Ascending aorta (tissue), 2 donors: Measurements from ENCODE around the gene KRTAP5-7. TPM values are rescaled to one million over a fixed set of nuclear protein-coding genes. Genes with fewer than 3 reads are reported as not detected.

Experiments used
- DNase-seq, 2 donors: peaks; one replicate each; pipeline ENCODE4 v3.0.0-alpha.2; 2019; ENCODE audit warnings: low spot score in 2 of 2
- H3K27ac ChIP-seq, 2 donors: fragments of 200-600 bp; sonication (generic); one replicate each; pipeline ENCODE4 v1.5.1; 2016 to 2017; ENCODE audit warnings: mild to moderate bottlenecking in 1 of 2
- H3K27me3 ChIP-seq: fragments of 200-600 bp; sonication (generic); one replicate; pipeline ENCODE4 v1.5.1; 2017
- H3K36me3 ChIP-seq, 2 donors: fragments of 200-600 bp; sonication (generic); one replicate each; pipeline ENCODE4 v1.5.1; 2016
- H3K4me1 ChIP-seq, 2 donors: fragments of 200-600 bp; sonication (generic); one replicate each; pipeline ENCODE4 v1.5.1; 2016 to 2017; ENCODE audit warnings: mild to moderate bottlenecking in 1 of 2
- H3K4me3 ChIP-seq, 2 donors: fragments of 200-600 bp; sonication (generic); one replicate each; pipeline ENCODE4 v1.5.1; 2016 to 2017; ENCODE audit warnings: mild to moderate bottlenecking in 1 of 2
- H3K9me3 ChIP-seq, 2 donors: fragments of 200-600 bp; sonication (generic); one replicate each; pipeline ENCODE4 v1.5.1; 2016
- intact Hi-C: fragments of 100-400 bp; cut with DNase I; formaldehyde crosslinking; loops from one replicate; pipeline ENCODE4 v1.15.1; 2023
- total RNA-seq: library from RNA; depleted of rRNA; stranded (reverse); fragments of >200 nt; gene quantifications from one replicate; pipeline ENCODE4 v1.1.0, GENCODE V29; 2016
- TF ChIP-seq, protein P1 (sequence below), 3 experiments: fragments of 200-600 bp in 2 of 3; fragments of 450-650 bp in 1 of 3; sonication (generic) in 2 of 3; IDR thresholded peaks; one replicate each; pipeline ENCODE4 v1.5.1; 2016 to 2019; ENCODE audit warnings: antibody characterized with exemption in 3 of 3, mild to moderate bottlenecking in 1 of 3, moderate library complexity in 1 of 3

KRTAP5-7 gene
- total RNA-seq, 1 donor from 2014 or later, result not detected

DNA sequence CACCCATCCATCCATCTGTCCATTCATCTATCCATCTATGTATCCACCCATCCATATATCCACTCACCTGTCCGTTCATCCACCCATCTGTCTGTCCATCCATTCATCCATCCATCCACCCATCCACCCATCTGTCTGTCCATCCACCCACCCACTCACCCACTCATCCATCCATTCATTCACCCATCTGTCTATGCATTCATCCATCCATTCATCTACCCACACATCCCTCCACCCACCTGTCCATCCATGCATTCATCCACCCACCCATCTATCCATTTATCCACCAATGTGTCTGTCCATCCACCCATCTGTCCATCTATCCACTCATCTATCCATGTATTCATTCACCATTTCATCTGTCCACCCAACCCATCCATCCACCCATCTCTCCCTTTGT lies 40.7 kb upstream of the KRTAP5-7 start:
- Histone ChIP-seq H3K9me3 (no peaks in the 10 kb centered on the region), H3K4me1 (no peaks in the 10 kb centered on the region), H3K36me3 (peaks cover 75 to 78% of the 10 kb centered on the region in 2 donors), H3K27ac (no peak overlapping the region), H3K4me3 (no peak overlapping the region), H3K27me3 (no peaks in the 10 kb centered on the region)
- peak in 1 of 2 donors; percentile 34 for DNase-seq
- TF ChIP-seq, protein P1, sequence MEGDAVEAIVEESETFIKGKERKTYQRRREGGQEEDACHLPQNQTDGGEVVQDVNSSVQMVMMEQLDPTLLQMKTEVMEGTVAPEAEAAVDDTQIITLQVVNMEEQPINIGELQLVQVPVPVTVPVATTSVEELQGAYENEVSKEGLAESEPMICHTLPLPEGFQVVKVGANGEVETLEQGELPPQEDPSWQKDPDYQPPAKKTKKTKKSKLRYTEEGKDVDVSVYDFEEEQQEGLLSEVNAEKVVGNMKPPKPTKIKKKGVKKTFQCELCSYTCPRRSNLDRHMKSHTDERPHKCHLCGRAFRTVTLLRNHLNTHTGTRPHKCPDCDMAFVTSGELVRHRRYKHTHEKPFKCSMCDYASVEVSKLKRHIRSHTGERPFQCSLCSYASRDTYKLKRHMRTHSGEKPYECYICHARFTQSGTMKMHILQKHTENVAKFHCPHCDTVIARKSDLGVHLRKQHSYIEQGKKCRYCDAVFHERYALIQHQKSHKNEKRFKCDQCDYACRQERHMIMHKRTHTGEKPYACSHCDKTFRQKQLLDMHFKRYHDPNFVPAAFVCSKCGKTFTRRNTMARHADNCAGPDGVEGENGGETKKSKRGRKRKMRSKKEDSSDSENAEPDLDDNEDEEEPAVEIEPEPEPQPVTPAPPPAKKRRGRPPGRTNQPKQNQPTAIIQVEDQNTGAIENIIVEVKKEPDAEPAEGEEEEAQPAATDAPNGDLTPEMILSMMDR (IDR thresholded peaks at IDR 0.05), result no peak
- intact Hi-C loops, result no loop called here

DNA sequence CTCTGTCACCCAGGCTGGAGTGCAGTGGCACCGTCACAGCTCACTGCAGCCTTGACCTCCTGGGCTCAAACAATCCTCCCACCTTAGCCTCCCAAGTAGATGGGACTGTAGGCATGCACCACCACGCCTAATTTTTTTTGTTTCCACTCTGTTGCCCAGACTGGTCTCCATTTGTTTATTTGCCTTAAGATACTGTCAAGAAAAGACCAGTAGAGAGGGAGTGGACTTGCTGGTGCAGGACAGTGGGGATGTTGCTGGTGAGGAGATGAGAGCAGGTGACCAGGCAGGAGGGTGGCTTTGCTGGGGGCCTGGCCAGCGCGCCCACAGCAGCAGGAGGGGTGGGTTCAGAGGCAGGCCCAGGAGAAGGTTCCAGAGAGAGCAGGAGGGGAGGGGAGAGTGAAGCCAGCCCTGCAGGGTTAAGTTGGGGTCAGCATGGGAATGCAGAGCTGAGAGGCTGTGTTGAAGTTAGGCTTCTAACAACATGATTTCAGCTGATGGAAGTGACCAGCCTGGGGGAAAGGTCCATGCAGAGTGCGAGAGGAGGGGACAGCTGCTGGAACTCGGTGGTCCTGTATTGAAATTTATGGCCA lies 38.3 kb upstream of the KRTAP5-7 start:
- no peaks in the 10 kb centered on the region for H3K27me3 ChIP-seq
- TF ChIP-seq, protein P1 (IDR thresholded peaks at IDR 0.05), result no peak
- no peaks in the 10 kb centered on the region for H3K4me1 ChIP-seq
- intact Hi-C loops, result no loop called here
- H3K4me3 ChIP-seq, result no peak overlapping the region
- no peak overlapping the region for H3K27ac ChIP-seq
- H3K36me3 ChIP-seq, result peaks cover 71 to 74% of the 10 kb centered on the region in 2 donors
- no peaks in the 10 kb centered on the region for H3K9me3 ChIP-seq
- DNase-seq, result peak in 1 of 2 donors; percentile 13

DNA sequence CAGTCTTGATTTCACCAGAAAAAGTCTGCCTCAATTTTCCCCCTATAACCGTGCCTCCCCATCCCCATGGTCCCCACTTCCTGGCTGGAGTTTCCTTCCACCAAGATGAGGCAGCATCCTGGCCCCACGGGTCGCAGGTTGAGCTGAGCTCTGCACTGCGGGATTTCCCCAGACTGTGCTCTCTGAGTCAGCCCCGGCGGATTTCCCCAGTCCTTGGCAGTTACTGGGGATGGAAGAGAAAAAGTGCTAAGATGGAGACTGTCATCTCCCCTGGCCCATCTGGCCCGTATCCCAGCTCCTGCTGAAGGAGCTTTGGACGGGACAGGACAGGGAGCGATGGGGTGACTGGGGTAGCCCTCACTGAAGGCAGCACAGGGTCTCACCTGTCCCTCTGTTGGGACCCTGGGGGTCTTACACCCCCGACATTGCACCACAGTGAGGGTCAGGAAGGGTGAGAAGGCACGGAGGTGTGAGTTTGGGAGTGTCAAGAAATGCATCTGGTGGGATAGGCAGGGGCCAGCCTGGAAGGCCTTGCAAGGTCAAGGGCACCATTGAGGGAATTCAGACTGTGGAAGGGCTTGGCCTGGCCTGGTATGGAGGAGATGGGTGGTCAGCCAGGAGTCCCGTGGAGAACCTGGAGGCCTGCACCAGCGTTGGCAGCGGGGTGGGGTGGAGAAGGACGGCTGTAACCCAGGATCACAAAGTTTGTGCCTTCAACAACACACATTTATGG lies 37.6 kb upstream of the KRTAP5-7 start:
- H3K27me3 ChIP-seq, result no peaks in the 10 kb centered on the region
- intact Hi-C loops, result no loop called here
- H3K4me3 ChIP-seq, result no peak overlapping the region
- TF ChIP-seq, protein P1 (IDR thresholded peaks at IDR 0.05), result no peak
- peaks cover 71 to 74% of the 10 kb centered on the region in 2 donors for H3K36me3 ChIP-seq
- H3K9me3 ChIP-seq, result no peaks in the 10 kb centered on the region
- H3K4me1 ChIP-seq, result no peaks in the 10 kb centered on the region
- no peak overlapping the region for H3K27ac ChIP-seq
- peak in 1 of 2 donors; percentile 39 for DNase-seq

DNA sequence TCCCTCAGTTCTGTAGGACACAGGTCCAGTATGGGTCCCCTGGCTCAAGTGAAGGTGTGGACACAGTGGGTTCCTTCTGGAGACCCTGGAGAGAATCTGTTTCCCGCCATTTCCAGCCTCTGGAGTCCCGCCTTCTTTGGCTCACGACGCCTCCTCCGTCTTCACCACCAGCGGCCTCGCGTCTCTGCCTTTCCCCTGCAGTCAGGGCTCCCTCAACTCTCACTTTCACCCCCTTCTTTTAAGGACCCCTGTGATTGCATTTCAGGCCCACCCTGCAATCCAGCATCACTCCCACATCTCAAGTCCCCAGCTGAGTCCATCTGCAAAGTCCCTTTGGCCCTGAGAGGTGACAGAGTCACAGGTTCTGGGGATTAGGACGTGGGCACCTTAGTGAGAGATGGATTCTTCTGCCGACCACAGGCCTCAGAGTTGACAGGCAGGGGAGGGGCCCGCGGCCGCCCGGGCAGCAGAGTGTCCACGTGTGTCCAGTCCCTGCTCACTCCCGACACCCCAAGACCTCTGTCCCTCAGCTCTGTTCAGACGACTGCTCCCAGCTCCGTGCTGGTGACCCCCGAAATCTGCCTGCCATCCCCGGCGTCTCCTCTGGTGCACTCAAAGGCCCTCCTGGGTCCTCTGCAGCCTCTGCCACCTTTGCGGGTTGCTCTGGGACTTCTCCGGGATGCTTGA lies 36.9 kb upstream of the KRTAP5-7 start:
- Histone ChIP-seq H3K9me3 (no peaks in the 10 kb centered on the region), H3K4me1 (no peaks in the 10 kb centered on the region), H3K27ac (no peak overlapping the region), H3K36me3 (peaks cover 71 to 74% of the 10 kb centered on the region in 2 donors), H3K27me3 (no peaks in the 10 kb centered on the region), H3K4me3 (no peak overlapping the region)
- intact Hi-C loops, result no loop called here
- TF ChIP-seq, protein P1 (IDR thresholded peaks at IDR 0.05), result no peak
- peak in 1 of 2 donors; percentile 48 for DNase-seq

DNA sequence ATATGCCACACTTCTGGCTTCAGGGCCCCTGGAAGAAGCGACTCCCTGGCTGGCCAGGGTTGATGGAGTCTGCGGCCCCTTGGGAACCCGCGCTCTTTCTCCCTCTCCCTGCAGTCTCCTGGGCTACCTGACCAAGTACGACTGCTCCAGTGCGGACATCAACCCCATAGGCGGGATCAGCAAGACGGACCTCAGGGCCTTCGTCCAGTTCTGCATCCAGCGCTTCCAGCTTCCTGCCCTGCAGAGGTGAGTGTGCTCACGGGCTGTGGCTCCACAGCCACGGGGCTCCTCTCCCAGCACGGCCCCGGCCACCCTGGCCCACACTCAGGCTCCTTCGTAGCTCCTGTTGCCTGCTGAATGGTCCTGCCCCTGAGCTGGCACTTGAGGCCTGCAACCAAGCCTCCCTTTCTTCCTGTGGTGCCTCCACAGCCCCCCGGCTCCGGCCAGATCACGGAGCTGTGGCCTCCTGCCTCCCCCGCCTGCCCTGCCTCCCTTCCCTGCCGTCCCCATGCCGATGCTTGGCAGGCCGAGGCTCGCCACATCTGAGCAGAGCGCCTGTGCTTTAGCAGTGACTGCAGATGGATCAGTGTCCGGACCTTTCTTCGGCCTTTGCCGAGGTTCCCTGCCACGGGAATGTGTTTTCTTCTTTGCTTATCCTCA lies 36.2 kb upstream of the KRTAP5-7 start:
- peaks cover 73 to 74% of the 10 kb centered on the region in 2 donors for H3K36me3 ChIP-seq
- H3K4me1 ChIP-seq, result no peaks in the 10 kb centered on the region
- H3K27ac ChIP-seq, result no peak overlapping the region
- TF ChIP-seq, protein P1 (IDR thresholded peaks at IDR 0.05), result no peak
- H3K9me3 ChIP-seq, result no peaks in the 10 kb centered on the region
- peak in 1 of 2 donors; percentile 57 for DNase-seq
- H3K27me3 ChIP-seq, result no peaks in the 10 kb centered on the region
- H3K4me3 ChIP-seq, result no peak overlapping the region
- intact Hi-C loops, result no loop called here
